SU-DHL-6 (cell line): Measurements from ENCODE around the gene ABTB2.

Source experiments
- H2AFZ ChIP-seq: fragments of 200-600 bp; sonication (generic); 2 replicates; pipeline ENCODE4 v1.6.1; 2014; ENCODE audit warnings: low read depth, mild to moderate bottlenecking, moderate library complexity, mixed read lengths, antibody characterized with exemption, low read length; ENCODE audit not compliant: severe bottlenecking
- H3F3A ChIP-seq: fragments of 200-600 bp; shearing (Covaris generic); 2 replicates; pipeline ENCODE4 v1.6.0; 2016; ENCODE audit warnings: antibody characterized with exemption, mild to moderate bottlenecking; ENCODE audit not compliant: insufficient read depth
- H3K27ac ChIP-seq: fragments of 200-600 bp; sonication (generic); 2 replicates; pipeline ENCODE4 v1.5.1; 2016; ENCODE audit warnings: low read depth, mild to moderate bottlenecking, low read length, moderate library complexity, mixed read lengths
- H3K27me3 ChIP-seq: fragments of 200-600 bp; sonication (generic), shearing (Covaris generic); 2 replicates; pipeline ENCODE4 v1.6.0; 2014; ENCODE audit warnings: mild to moderate bottlenecking, low read length
- H3K36me3 ChIP-seq: fragments of 200-600 bp; sonication (generic); 2 replicates; pipeline ENCODE4 v1.6.1; 2014; ENCODE audit warnings: mild to moderate bottlenecking, low read length, mixed read lengths
- H3K4me2 ChIP-seq: fragments of 300-600, 200-600 bp; shearing (Covaris generic), sonication (generic); 2 replicates; pipeline ENCODE4 v1.6.0; 2014; ENCODE audit warnings: low read length, low read depth, mild to moderate bottlenecking; ENCODE audit not compliant: poor library complexity, severe bottlenecking
- H3K4me3 ChIP-seq: fragments of 200-600 bp; sonication (generic); 2 replicates; pipeline ENCODE4 v1.5.1; 2014; ENCODE audit warnings: antibody characterized with exemption, low read length, mild to moderate bottlenecking, mixed read lengths; ENCODE audit not compliant: insufficient read depth, poor library complexity, severe bottlenecking
- H3K79me2 ChIP-seq: fragments of 200-600 bp; sonication (generic); 2 replicates; pipeline ENCODE4 v1.6.1; 2014; ENCODE audit warnings: mild to moderate bottlenecking, low read length, moderate library complexity; ENCODE audit not compliant: insufficient read depth
- H3K9ac ChIP-seq: fragments of 200-600 bp; sonication (generic); 2 replicates; pipeline ENCODE4 v1.7.0; 2014; ENCODE audit warnings: mild to moderate bottlenecking, low read length
- H3K9me2 ChIP-seq: fragments of 200-600 bp; sonication (generic); replicated peaks from 2 replicates; pipeline ENCODE4 v1.6.1; 2014; ENCODE audit warnings: low read length; ENCODE audit not compliant: insufficient read depth
- H3K9me3 ChIP-seq: fragments of 200-600 bp; sonication (generic); 2 replicates; pipeline ENCODE4 v1.6.1; 2014; ENCODE audit warnings: low read length, mixed read lengths; ENCODE audit not compliant: insufficient read depth
- H4K20me1 ChIP-seq: fragments of 200-600 bp; sonication (generic); 2 replicates; pipeline ENCODE4 v1.6.1; 2014; ENCODE audit warnings: low read depth, mild to moderate bottlenecking, antibody characterized with exemption, low read length, moderate library complexity, mixed read lengths
- CTCF ChIP-seq: fragments of 200-600 bp; sonication (generic); IDR thresholded peaks from one replicate; pipeline ENCODE4 v1.5.1; 2017; ENCODE audit warnings: antibody characterized with exemption, mild to moderate bottlenecking, low read length, moderate library complexity; ENCODE audit not compliant: insufficient read depth, poor library complexity, severe bottlenecking
- EZH2phosphoT487 ChIP-seq: fragments of 200-600 bp; sonication (generic), shearing (Covaris generic); conservative IDR thresholded peaks from 2 replicates; pipeline ENCODE4 v1.6.1; 2018; ENCODE audit warnings: mild to moderate bottlenecking, antibody characterized with exemption, low read length, moderate library complexity, mixed read lengths

Gene ABTB2

GRCh38 chr11:34381775-34382174 is 24.0 kb upstream of the ABTB2 start:
- H3K4me2 ChIP-seq = no peak overlapping the region
- no peaks in the 10 kb centered on the region for H3K79me2 ChIP-seq
- H3K9ac ChIP-seq = no peak overlapping the region
- H3K36me3 ChIP-seq = no peaks in the 10 kb centered on the region
- H2AFZ ChIP-seq = no peak overlapping the region
- no peaks in the 10 kb centered on the region for H4K20me1 ChIP-seq
- no peaks in the 10 kb centered on the region for H3K27me3 ChIP-seq
- H3K27ac ChIP-seq = no peak overlapping the region
- H3K4me3 ChIP-seq = no peak overlapping the region
- no peaks in the 10 kb centered on the region for H3F3A ChIP-seq
- no peaks in the 10 kb centered on the region for H3K9me2 ChIP-seq
- TF ChIP-seq CTCF (no peak), EZH2phosphoT487 (no peak)
- H3K9me3 ChIP-seq = peaks cover 5% of the 10 kb centered on the region; the same call in 1 of the 2 replicates

GRCh38 chr11:34380696-34381095 is 22.9 kb upstream of the ABTB2 start:
- Histone ChIP-seq H3K27me3 (no peaks in the 10 kb centered on the region), H3K9ac (no peak overlapping the region), H3K27ac (no peak overlapping the region), H3K36me3 (no peaks in the 10 kb centered on the region), H4K20me1 (no peaks in the 10 kb centered on the region), H3F3A (no peaks in the 10 kb centered on the region), H3K9me3 (peaks cover 10% of the 10 kb centered on the region; the same call in 1 of the 2 replicates), H2AFZ (no peak overlapping the region), H3K4me2 (no peak overlapping the region), H3K9me2 (no peaks in the 10 kb centered on the region), H3K4me3 (no peak overlapping the region), H3K79me2 (no peaks in the 10 kb centered on the region)
- TF ChIP-seq EZH2phosphoT487 (no peak), CTCF (no peak)

- Histone ChIP-seq H3K27ac (no peak overlapping the region), H3K9ac (no peak overlapping the region), H3K9me2 (no peaks in the 10 kb centered on the region)
Measured at GRCh38 chr11:34379539-34379938, 21.7 kb upstream of the ABTB2 start.

More at GRCh38 chr11:34379539-34379938, 21.7 kb upstream of the ABTB2 start:
- H3K4me2 ChIP-seq = no peak overlapping the region
- peaks cover 10% of the 10 kb centered on the region; the same call in 1 of the 2 replicates for H3K9me3 ChIP-seq
- H4K20me1 ChIP-seq = no peaks in the 10 kb centered on the region
- no peak for TF ChIP-seq CTCF
- no peak for TF ChIP-seq EZH2phosphoT487
- H3K27me3 ChIP-seq = no peaks in the 10 kb centered on the region
- no peaks in the 10 kb centered on the region for H3K36me3 ChIP-seq
- H3K4me3 ChIP-seq = no peak overlapping the region
- no peak overlapping the region for H2AFZ ChIP-seq
- no peaks in the 10 kb centered on the region for H3F3A ChIP-seq
- no peaks in the 10 kb centered on the region for H3K79me2 ChIP-seq
